GM12878 (cell line): ENCODE measurements around the gene ANO7. TPM values are rescaled to one million over a fixed set of nuclear protein-coding genes. Genes with fewer than 3 reads are reported as not detected.
A peak's percentile ranks its signal among the peaks of the same experiment; 100 is the strongest.

Experiments used
- ATAC-seq: fragments of 200-7000 bp; cut with Tn5 transposase; 3 replicates; pipeline ENCODE4 v1.9.1; 2020; ENCODE audit warnings: mild to moderate bottlenecking, moderate library complexity
- BruUV-seq: library from RNA; stranded (reverse); fragments of 400-500 nt; replicated peaks from 2 replicates; lab custom pipeline; 2021; lab: Mats Ljungman, UMichigan
- CTCF ChIA-PET: fragments of 300-600 bp; sonication (Branson Sonifier 250); formaldehyde crosslinking; extraction: SDS; loops from one replicate; lab custom pipeline; 2021; ENCODE audit warnings: inconsistent platforms; lab: Yijun Ruan, JAX
- POLR2A ChIA-PET: fragments of 350-600 bp; formaldehyde crosslinking; extraction: SDS; loops from one replicate; lab custom pipeline; 2021; ENCODE audit warnings: inconsistent platforms; lab: Charles Lee
- RAD21 ChIA-PET: fragments of 300-600 bp; sonication (Branson Sonifier 250); formaldehyde crosslinking; loops from one replicate; lab custom pipeline; 2023; ENCODE audit warnings: antibody characterized with exemption; ENCODE audit not compliant: unreplicated experiment; lab: Charles Lee
- SMC1A ChIA-PET: fragments of 300-600 bp; sonication (Branson Sonifier 250); formaldehyde crosslinking; loops from one replicate; lab custom pipeline; 2023; ENCODE audit not compliant: unreplicated experiment, uncharacterized antibody; lab: Charles Lee
- DNase-seq: peaks from one replicate; pipeline ENCODE4 v3.0.0-alpha.2; 2011; ENCODE audit warnings: low read depth, low spot score
- FAIRE-seq: peaks from 3 replicates; lab custom pipeline; 2011; peaks lifted over from hg19 to GRCh38; lab: Jason Lieb, UNC
- H2AFZ ChIP-seq: 2 replicates; pipeline ENCODE4 v1.6.0; 2011; ENCODE audit warnings: low read depth, low read length, control low read depth; ENCODE audit not compliant: control insufficient read depth
- H3K27ac ChIP-seq: 2 replicates; pipeline ENCODE4 v1.5.1; 2011; ENCODE audit warnings: control low read depth; ENCODE audit not compliant: control insufficient read depth, insufficient read depth
- H3K27me3 ChIP-seq, 2 experiments: replicated peaks in 1 of 2; 2 replicates each; pipeline versions ENCODE4 v1.6.0 to v1.6.1; 2011; ENCODE audit warnings: low read length in 1 of 2; ENCODE audit not compliant: control insufficient read depth in 2 of 2, insufficient read depth in 2 of 2
- H3K36me3 ChIP-seq, 2 experiments: 2 replicates each; pipeline ENCODE4 v1.5.1; 2011; ENCODE audit warnings: low read length in 1 of 2; ENCODE audit not compliant: control insufficient read depth in 2 of 2, insufficient read depth in 2 of 2
- H3K4me1 ChIP-seq: 2 replicates; pipeline ENCODE4 v1.6.1; 2011; ENCODE audit warnings: mild to moderate bottlenecking, low read length, moderate library complexity, mixed read lengths; ENCODE audit not compliant: control insufficient read depth, insufficient read depth
- H3K4me2 ChIP-seq: 2 replicates; pipeline ENCODE4 v1.6.0; 2011; ENCODE audit warnings: control low read depth; ENCODE audit not compliant: control insufficient read depth, insufficient read depth
- H3K4me3 ChIP-seq: fragments of 200-600 bp; sonication (generic); 2 replicates; pipeline ENCODE4 v1.5.1; 2016
- H3K79me2 ChIP-seq: 2 replicates; pipeline ENCODE4 v1.6.0; 2011; ENCODE audit warnings: low read length; ENCODE audit not compliant: control insufficient read depth, insufficient read depth
- H3K9ac ChIP-seq: 2 replicates; pipeline ENCODE4 v1.8.0; 2011; ENCODE audit warnings: low read length, control low read depth, mixed read lengths; ENCODE audit not compliant: control insufficient read depth, insufficient read depth
- H3K9me3 ChIP-seq: replicated peaks from 3 replicates; pipeline ENCODE4 v1.5.1; 2011; ENCODE audit warnings: mild to moderate bottlenecking, low read length; ENCODE audit not compliant: control insufficient read depth, insufficient read depth
- H4K20me1 ChIP-seq: 2 replicates; pipeline ENCODE4 v1.6.0; 2011; ENCODE audit not compliant: control insufficient read depth, insufficient read depth
- POLR2AphosphoS5 ChIP-seq: IDR thresholded peaks from 2 replicates; pipeline ENCODE4 v1.6.1; 2011; ENCODE audit warnings: mild to moderate bottlenecking, low read length, inconsistent platforms
- SIX5 ChIP-seq: IDR thresholded peaks from 2 replicates; pipeline ENCODE4 v1.6.1; 2011; ENCODE audit warnings: mild to moderate bottlenecking, low read depth, low read length, moderate library complexity; ENCODE audit not compliant: severe bottlenecking
- SMAD5 ChIP-seq: IDR thresholded peaks from 2 replicates; pipeline ENCODE4 v1.6.1; 2016; ENCODE audit warnings: antibody characterized with exemption, low read depth
- WGBS: methylation state at CpG from one replicate; pipeline ENCODE4 v1.1.6; 2016; ENCODE audit warnings: low lambda C conversion rate; ENCODE audit not compliant: insufficient replicate concordance, insufficient coverage; ENCODE audit errors: missing lambda C conversion rate; 5-methylcytosine and 5-hydroxymethylcytosine counted together
- in situ Hi-C: fragments of 300-500 bp; cut with MboI; formaldehyde crosslinking; loops from 9 replicates; pipeline ENCODE4 v1.14.3; 2018; ENCODE audit warnings: mixed read lengths
- intact Hi-C: fragments of 100-400 bp; cut with micrococcal nuclease; formaldehyde crosslinking; loops from one replicate; pipeline ENCODE4 v1.14.2; 2022; ENCODE audit not compliant: unreplicated experiment
- polyA plus RNA-seq, 11 experiments: library from polyadenylated mRNA; depleted of rRNA in 4 of 11; unstranded in 6 of 11; stranded (reverse) in 5 of 11; fragments of >200 nt; fragmentation: Nextera tagmentation in 4 of 11; fragmentation: Illumina TruSeq in 1 of 11; extraction: Ambion mirVana in 4 of 11; extraction: Trizol in 1 of 11; gene quantifications; 1 replicate in 1 of 11; 2 replicates in 10 of 11; pipeline versions ENCODE4 v1.2.1 to v1.2.3, GENCODE V29; 2011 to 2016; ENCODE audit warnings: inconsistent platforms in 2 of 11, missing spikeins in 2 of 11, low read depth in 1 of 11
- total RNA-seq, 4 experiments: library from RNA; depleted of rRNA in 3 of 4; stranded (reverse); fragments of >200 nt in 3 of 4; fragmentation: Illumina TruSeq in 1 of 4; extraction: Trizol in 1 of 4; gene quantifications; 2 replicates each; pipeline versions ENCODE4 v1.2.1 to v1.2.3, GENCODE V29; 2013 to 2021
- TF ChIP-seq, protein P1 (sequence below): fragments of 450-650 bp; IDR thresholded peaks from 2 replicates; pipeline ENCODE4 v1.6.1; 2017; ENCODE audit warnings: mild to moderate bottlenecking, moderate library complexity

ANO7 gene
- total and polyA plus RNA-seq, 10 of the 15 experiments (the other 5 are each of a cell fraction or from before 2014, with no cell fraction given): 0.08 to 1.4 (median 0.44) TPM

DNA sequence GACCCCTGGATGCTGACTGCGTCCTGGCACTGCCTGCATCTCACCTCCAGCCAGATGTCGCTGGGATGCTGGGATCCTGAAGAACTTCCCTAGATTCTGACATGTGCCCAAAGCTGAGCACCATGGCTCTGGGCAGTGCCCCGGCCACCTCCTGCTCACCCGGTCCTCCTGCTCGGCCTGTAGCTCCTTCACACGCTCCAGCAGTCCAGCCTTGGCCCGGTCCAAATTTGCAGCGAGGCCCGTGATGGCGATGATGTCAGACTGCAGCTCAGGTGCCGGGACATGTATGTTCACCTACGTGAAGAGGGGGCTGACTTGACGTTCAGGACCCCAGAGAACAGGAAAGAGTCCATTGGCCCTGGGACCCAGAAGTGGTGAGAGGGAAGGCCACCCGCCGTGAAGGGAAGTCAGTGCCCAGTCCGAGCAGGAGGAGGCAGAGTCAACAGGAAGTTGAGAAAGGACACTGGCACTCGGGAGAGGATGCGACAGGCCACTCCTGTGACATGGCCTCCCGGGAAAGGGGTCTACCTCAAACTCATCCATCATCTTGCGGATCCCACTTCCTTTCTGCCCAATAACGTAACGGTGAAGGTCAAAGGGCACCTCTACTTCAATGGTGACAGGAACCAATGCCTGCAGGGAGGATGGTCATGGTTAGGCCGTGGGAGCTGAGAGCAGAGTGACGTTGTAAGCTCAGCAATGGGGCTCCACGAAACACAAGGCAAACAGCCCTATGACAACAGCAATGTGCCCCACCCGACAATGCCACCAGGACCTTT, 46.7 kb downstream of the ANO7 start:
- H3K9ac ChIP-seq: no peak overlapping the region
- TF ChIP-seq SMAD5 (no peak), POLR2AphosphoS5 (peak; percentile 21; the same call in 1 of the 2 replicates), SIX5 (no peak)
- TF ChIP-seq, protein P1, sequence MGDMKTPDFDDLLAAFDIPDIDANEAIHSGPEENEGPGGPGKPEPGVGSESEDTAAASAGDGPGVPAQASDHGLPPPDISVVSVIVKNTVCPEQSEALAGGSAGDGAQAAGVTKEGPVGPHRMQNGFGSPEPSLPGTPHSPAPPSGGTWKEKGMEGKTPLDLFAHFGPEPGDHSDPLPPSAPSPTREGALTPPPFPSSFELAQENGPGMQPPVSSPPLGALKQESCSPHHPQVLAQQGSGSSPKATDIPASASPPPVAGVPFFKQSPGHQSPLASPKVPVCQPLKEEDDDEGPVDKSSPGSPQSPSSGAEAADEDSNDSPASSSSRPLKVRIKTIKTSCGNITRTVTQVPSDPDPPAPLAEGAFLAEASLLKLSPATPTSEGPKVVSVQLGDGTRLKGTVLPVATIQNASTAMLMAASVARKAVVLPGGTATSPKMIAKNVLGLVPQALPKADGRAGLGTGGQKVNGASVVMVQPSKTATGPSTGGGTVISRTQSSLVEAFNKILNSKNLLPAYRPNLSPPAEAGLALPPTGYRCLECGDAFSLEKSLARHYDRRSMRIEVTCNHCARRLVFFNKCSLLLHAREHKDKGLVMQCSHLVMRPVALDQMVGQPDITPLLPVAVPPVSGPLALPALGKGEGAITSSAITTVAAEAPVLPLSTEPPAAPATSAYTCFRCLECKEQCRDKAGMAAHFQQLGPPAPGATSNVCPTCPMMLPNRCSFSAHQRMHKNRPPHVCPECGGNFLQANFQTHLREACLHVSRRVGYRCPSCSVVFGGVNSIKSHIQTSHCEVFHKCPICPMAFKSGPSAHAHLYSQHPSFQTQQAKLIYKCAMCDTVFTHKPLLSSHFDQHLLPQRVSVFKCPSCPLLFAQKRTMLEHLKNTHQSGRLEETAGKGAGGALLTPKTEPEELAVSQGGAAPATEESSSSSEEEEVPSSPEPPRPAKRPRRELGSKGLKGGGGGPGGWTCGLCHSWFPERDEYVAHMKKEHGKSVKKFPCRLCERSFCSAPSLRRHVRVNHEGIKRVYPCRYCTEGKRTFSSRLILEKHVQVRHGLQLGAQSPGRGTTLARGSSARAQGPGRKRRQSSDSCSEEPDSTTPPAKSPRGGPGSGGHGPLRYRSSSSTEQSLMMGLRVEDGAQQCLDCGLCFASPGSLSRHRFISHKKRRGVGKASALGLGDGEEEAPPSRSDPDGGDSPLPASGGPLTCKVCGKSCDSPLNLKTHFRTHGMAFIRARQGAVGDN: no peak
- H3K79me2 ChIP-seq: no peaks in the 10 kb centered on the region
- H3K4me3 ChIP-seq: no peak overlapping the region
- RAD21 ChIA-PET: no interaction called here
- WGBS: 96% methylated on average over 26 of the region's 26 CpGs
- SMC1A ChIA-PET: no interaction called here
- H3K36me3 ChIP-seq: peaks cover 58 to 62% of the 10 kb centered on the region in 2 experiments
- no peaks in the 10 kb centered on the region for H3K27me3 ChIP-seq
- DNase-seq (no peak), FAIRE-seq (no peak), ATAC-seq (no peak)
- H2AFZ ChIP-seq: no peak overlapping the region
- CTCF ChIA-PET: no interaction called here
- no peak overlapping the region for H3K27ac ChIP-seq
- no peaks in the 10 kb centered on the region for H4K20me1 ChIP-seq
- no peaks in the 10 kb centered on the region for H3K4me1 ChIP-seq
- no peak overlapping the region for H3K4me2 ChIP-seq
- intact Hi-C loops (no loop called here), in situ Hi-C loops (no loop called here)
- POLR2A ChIA-PET: no interaction called here
- BruUV-seq: no TSS peak
- no peaks in the 10 kb centered on the region for H3K9me3 ChIP-seq
